OCI-LY7 (cell line): Measurements from ENCODE around the gene IMMP2L. TPM values are rescaled to one million over a fixed set of nuclear protein-coding genes. Genes with fewer than 3 reads are reported as not detected.
"Not testable (repeated sequence)": the region's sequence is repeated elsewhere in the genome, so short reads cannot be mapped to it uniquely, and the experiment has no call there.

ENCODE experiments used
- BruUV-seq: library from RNA; stranded (reverse); fragments of 400-500 nt; replicated peaks from 2 replicates; lab custom pipeline; 2021; lab: Mats Ljungman, UMichigan
- CTCF ChIA-PET: fragments of 300-600 bp; sonication (Branson Sonifier 250); formaldehyde crosslinking; loops from one replicate; lab custom pipeline; 2022; ENCODE audit warnings: antibody characterized with exemption; ENCODE audit not compliant: unreplicated experiment; lab: Charles Lee
- POLR2A ChIA-PET: fragments of 300-600 bp; sonication (Branson Sonifier 250); formaldehyde crosslinking; loops from one replicate; lab custom pipeline; 2022; ENCODE audit warnings: antibody characterized with exemption; lab: Charles Lee
- DNase-seq: peaks from one replicate; pipeline ENCODE4 v3.0.0-alpha.2; 2015; ENCODE audit warnings: low spot score
- H2AFZ ChIP-seq: fragments of 200-600 bp; sonication (generic), shearing (Covaris generic); 2 replicates; pipeline ENCODE4 v1.6.1; 2014; ENCODE audit warnings: mild to moderate bottlenecking, antibody characterized with exemption, low read length, moderate library complexity
- H3K27ac ChIP-seq: fragments of 200-600 bp; sonication (generic); 2 replicates; pipeline ENCODE4 v1.5.1; 2014; ENCODE audit warnings: mixed run types, low read depth, mild to moderate bottlenecking, moderate library complexity, low read length, inconsistent platforms; ENCODE audit not compliant: poor library complexity, severe bottlenecking
- H3K36me3 ChIP-seq: fragments of 200-600 bp; sonication (generic); 2 replicates; pipeline ENCODE4 v1.6.1; 2014; ENCODE audit warnings: mild to moderate bottlenecking, antibody characterized with exemption, low read length, moderate library complexity, mixed read lengths; ENCODE audit not compliant: insufficient read depth
- H3K4me1 ChIP-seq: fragments of 200-600 bp; sonication (generic); 2 replicates; pipeline ENCODE4 v1.5.1; 2014; ENCODE audit warnings: mild to moderate bottlenecking, low read length; ENCODE audit not compliant: insufficient read depth, poor library complexity, severe bottlenecking
- H3K4me2 ChIP-seq: fragments of 200-600 bp; sonication (generic); 2 replicates; pipeline ENCODE4 v1.6.1; 2014; ENCODE audit warnings: mild to moderate bottlenecking, low read length
- H3K4me3 ChIP-seq: fragments of 200-600 bp; sonication (generic); 2 replicates; pipeline ENCODE4 v1.5.1; 2014; ENCODE audit warnings: mild to moderate bottlenecking, low read depth, low read length; ENCODE audit not compliant: poor library complexity, severe bottlenecking
- H3K79me2 ChIP-seq: fragments of 200-600 bp; sonication (generic); 2 replicates; pipeline ENCODE4 v1.6.1; 2016; ENCODE audit warnings: low read depth, mild to moderate bottlenecking, low read length, moderate library complexity, mixed read lengths; ENCODE audit not compliant: insufficient read depth
- H3K9me2 ChIP-seq: fragments of 200-600 bp; sonication (generic); 2 replicates; pipeline ENCODE4 v1.6.1; 2016; ENCODE audit warnings: mild to moderate bottlenecking, low read length, mixed read lengths; ENCODE audit not compliant: insufficient read depth
- H3K9me3 ChIP-seq: fragments of 200-600 bp; sonication (generic); 2 replicates; pipeline ENCODE4 v1.6.1; 2014; ENCODE audit warnings: mild to moderate bottlenecking, mixed run types, low read length, mixed read lengths
- H4K20me1 ChIP-seq: fragments of 200-600 bp; sonication (generic); 2 replicates; pipeline ENCODE4 v1.6.1; 2014; ENCODE audit warnings: mild to moderate bottlenecking, antibody characterized with exemption, low read length, moderate library complexity, mixed read lengths; ENCODE audit not compliant: insufficient read depth
- EZH2phosphoT487 ChIP-seq: fragments of 200-600 bp; sonication (generic); IDR thresholded peaks from 2 replicates; pipeline ENCODE4 v1.6.1; 2018; ENCODE audit warnings: low read depth, borderline replicate concordance, mild to moderate bottlenecking, mixed run types, antibody characterized with exemption, low read length, moderate library complexity, mixed read lengths
- intact Hi-C: fragments of 100-400 bp; cut with micrococcal nuclease; formaldehyde crosslinking; loops from one replicate; pipeline ENCODE4 v1.10.0; 2022; ENCODE audit not compliant: unreplicated experiment
- total RNA-seq, 2 experiments: library from RNA; depleted of rRNA in 1 of 2; stranded (reverse); fragments of >200 nt in 1 of 2; shearing (Covaris generic) in 1 of 2; gene quantifications; 2 replicates each; pipeline ENCODE4 v1.2.3, GENCODE V29; 2014 to 2022
- TF ChIP-seq, protein P1 (sequence below): fragments of 200-600 bp; sonication (generic); conservative IDR thresholded peaks from 2 replicates; pipeline ENCODE4 v1.5.1; 2014; ENCODE audit warnings: mild to moderate bottlenecking, antibody characterized with exemption, low read length, moderate library complexity, mixed read lengths

Gene IMMP2L
- total RNA-seq, 2 experiments from 2014 or later, result 8.0 to 25.4 TPM

DNA sequence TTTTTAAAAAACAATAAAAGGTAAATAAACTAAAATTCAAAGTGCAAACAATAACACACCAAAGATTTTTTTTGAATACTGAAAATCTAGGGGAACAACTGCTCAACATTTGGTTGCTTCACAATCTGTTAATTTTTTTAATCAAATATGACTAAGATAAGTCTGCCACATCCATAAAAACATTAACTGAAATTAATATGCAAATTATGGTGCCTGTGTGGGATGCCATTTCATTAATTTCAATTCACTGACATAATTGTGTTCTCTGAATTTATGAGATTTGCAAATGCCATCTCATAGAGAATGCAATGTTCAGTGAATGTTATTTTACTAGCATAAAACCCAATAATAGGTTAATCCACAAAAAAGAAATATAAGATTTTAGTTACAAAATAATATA is 237.5 kb downstream of the IMMP2L start:
- no peaks in the 10 kb centered on the region for H3K79me2 ChIP-seq
- BruUV-seq, result no TSS peak
- no peaks in the 10 kb centered on the region for H3K9me3 ChIP-seq
- H3K36me3 ChIP-seq, result no peaks in the 10 kb centered on the region
- POLR2A ChIA-PET, result interaction anchor here (0.6 to 1.0 kb wide), 2 partner anchors 14 to 749 kb away, joined by 3 read pairs; no protein-coding TSS in a partner anchor
- DNase-seq, result no peak
- no peaks in the 10 kb centered on the region for H4K20me1 ChIP-seq
- CTCF ChIA-PET, result no interaction called here
- TF ChIP-seq, protein P1, sequence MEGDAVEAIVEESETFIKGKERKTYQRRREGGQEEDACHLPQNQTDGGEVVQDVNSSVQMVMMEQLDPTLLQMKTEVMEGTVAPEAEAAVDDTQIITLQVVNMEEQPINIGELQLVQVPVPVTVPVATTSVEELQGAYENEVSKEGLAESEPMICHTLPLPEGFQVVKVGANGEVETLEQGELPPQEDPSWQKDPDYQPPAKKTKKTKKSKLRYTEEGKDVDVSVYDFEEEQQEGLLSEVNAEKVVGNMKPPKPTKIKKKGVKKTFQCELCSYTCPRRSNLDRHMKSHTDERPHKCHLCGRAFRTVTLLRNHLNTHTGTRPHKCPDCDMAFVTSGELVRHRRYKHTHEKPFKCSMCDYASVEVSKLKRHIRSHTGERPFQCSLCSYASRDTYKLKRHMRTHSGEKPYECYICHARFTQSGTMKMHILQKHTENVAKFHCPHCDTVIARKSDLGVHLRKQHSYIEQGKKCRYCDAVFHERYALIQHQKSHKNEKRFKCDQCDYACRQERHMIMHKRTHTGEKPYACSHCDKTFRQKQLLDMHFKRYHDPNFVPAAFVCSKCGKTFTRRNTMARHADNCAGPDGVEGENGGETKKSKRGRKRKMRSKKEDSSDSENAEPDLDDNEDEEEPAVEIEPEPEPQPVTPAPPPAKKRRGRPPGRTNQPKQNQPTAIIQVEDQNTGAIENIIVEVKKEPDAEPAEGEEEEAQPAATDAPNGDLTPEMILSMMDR, result no peak
- TF ChIP-seq EZH2phosphoT487, result no peak
- no peaks in the 10 kb centered on the region for H3K9me2 ChIP-seq
- no peak overlapping the region for H2AFZ ChIP-seq
- H3K4me3 ChIP-seq, result no peak overlapping the region
- intact Hi-C loops, result loop anchor here (10.0 kb wide), 1 partner anchor 240 kb away; the partner anchor contains the start of gene IMMP2L
- no peak overlapping the region for H3K4me2 ChIP-seq
- H3K27ac ChIP-seq, result no peak overlapping the region
- no peaks in the 10 kb centered on the region for H3K4me1 ChIP-seq

DNA sequence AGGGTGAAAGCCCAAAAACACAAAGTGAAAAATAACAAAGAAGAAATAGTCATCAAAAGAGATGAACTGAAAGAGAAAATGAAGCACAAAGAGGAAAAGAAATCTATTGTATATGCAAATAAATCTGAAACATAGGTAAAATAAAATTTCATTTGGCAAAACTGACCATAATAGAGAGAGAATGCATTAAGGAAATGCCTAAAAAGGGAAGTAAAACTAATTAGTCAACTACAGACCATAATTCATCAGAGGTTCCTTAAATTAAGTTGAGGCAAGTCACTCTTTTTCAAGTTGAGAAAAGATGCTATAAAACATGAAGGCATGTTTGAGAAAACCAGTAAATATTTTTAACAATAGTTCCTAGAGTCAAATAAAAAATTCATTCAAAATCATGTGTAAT is 238.1 kb downstream of the IMMP2L start:
- TF ChIP-seq EZH2phosphoT487, result no peak
- TF ChIP-seq, protein P1, result no peak
- CTCF ChIA-PET, result no interaction called here
- Histone ChIP-seq H2AFZ (no peak overlapping the region), H3K9me2 (no peaks in the 10 kb centered on the region), H3K4me2 (no peak overlapping the region), H4K20me1 (no peaks in the 10 kb centered on the region), H3K36me3 (no peaks in the 10 kb centered on the region), H3K4me3 (no peak overlapping the region), H3K4me1 (no peaks in the 10 kb centered on the region), H3K9me3 (no peaks in the 10 kb centered on the region), H3K27ac (no peak overlapping the region), H3K79me2 (no peaks in the 10 kb centered on the region)
- BruUV-seq, result no TSS peak
- POLR2A ChIA-PET, result no interaction called here
- DNase-seq, result peak; percentile 8
- intact Hi-C loops, result loop anchor here (10.0 kb wide), 1 partner anchor 241 kb away; the partner anchor contains the start of gene IMMP2L

DNA sequence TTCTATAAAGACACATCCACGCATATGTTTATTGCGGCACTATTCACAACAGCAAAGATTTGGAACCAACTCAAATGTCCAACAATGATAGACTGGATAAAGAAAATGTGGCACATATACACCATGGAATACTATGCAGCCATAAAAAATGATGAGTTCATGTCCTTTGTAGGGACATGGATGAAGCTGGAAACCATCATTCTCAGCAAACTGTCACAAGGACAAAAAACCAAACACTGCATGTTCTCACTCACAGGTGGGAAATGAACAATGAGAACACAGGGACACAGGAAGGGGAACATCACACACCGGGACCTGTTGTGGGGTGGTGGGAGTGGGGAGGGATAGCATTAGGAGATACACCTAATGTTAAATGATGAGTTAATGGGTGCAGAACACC is 238.6 kb downstream of the IMMP2L start:
- H3K9me2 ChIP-seq, H2AFZ ChIP-seq, CTCF ChIA-PET, H3K4me2 ChIP-seq, H4K20me1 ChIP-seq, H3K4me3 ChIP-seq, H3K9me3 ChIP-seq, BruUV-seq, H3K79me2 ChIP-seq, H3K27ac ChIP-seq, H3K4me1 ChIP-seq, H3K36me3 ChIP-seq, DNase-seq, POLR2A ChIA-PET: not testable (repeated sequence)
- intact Hi-C loops, result loop anchor here (10.0 kb wide), 1 partner anchor 241 kb away; the partner anchor contains the start of gene IMMP2L
